Liver (tissue), 9 donors: Measurements from ENCODE around the gene TMEM40. TPM values are rescaled to one million over a fixed set of nuclear protein-coding genes. Genes with fewer than 3 reads are reported as not detected.

Experiments
- DNase-seq: peaks from one replicate; pipeline ENCODE4 v3.0.0-alpha.2; 2017; ENCODE audit warnings: low spot score
- H3K27ac ChIP-seq, 2 donors: one replicate each; pipeline ENCODE4 v1.7.0; 2013; ENCODE audit warnings: inconsistent platforms in 2 of 2, low read length in 2 of 2, control low read depth in 1 of 2, low read depth in 1 of 2, mild to moderate bottlenecking in 1 of 2
- H3K27me3 ChIP-seq, 4 donors: one replicate each; pipeline versions ENCODE4 v1.6.1 to v1.7.0; 2013; ENCODE audit warnings: low read length in 3 of 4, inconsistent platforms in 1 of 4, mild to moderate bottlenecking in 1 of 4, moderate library complexity in 1 of 4; ENCODE audit not compliant: control insufficient read depth in 4 of 4, insufficient read depth in 4 of 4
- H3K36me3 ChIP-seq, 4 donors: one replicate each; pipeline versions ENCODE4 v1.6.1 to v1.7.0; 2013; ENCODE audit warnings: low read length in 3 of 4, mild to moderate bottlenecking in 3 of 4, low read depth in 1 of 4, moderate library complexity in 1 of 4; ENCODE audit not compliant: control insufficient read depth in 4 of 4, insufficient read depth in 3 of 4
- H3K4me1 ChIP-seq, 4 donors: one replicate each; pipeline versions ENCODE4 v1.6.1 to v1.7.0; 2013; ENCODE audit warnings: low read length in 3 of 4, mild to moderate bottlenecking in 3 of 4, moderate library complexity in 1 of 4; ENCODE audit not compliant: control insufficient read depth in 4 of 4, insufficient read depth in 4 of 4
- H3K4me3 ChIP-seq, 3 donors: one replicate each; pipeline versions ENCODE4 v1.6.1 to v1.7.0; 2013; ENCODE audit warnings: low read length in 3 of 3, control low read depth in 1 of 3, low read depth in 1 of 3, mild to moderate bottlenecking in 1 of 3
- H3K9ac ChIP-seq, 2 donors: one replicate each; pipeline ENCODE4 v1.7.0; 2013; ENCODE audit warnings: low read length in 2 of 2, mild to moderate bottlenecking in 2 of 2, moderate library complexity in 2 of 2, control low read depth in 1 of 2, low read depth in 1 of 2
- H3K9me3 ChIP-seq, 4 donors: one replicate each; pipeline versions ENCODE4 v1.6.1 to v1.7.0; 2013; ENCODE audit warnings: low read length in 3 of 4; ENCODE audit not compliant: control insufficient read depth in 4 of 4
- ATF3 ChIP-seq: IDR thresholded peaks from 2 replicates; pipeline ENCODE4 v1.6.1; 2016; ENCODE audit warnings: antibody characterized with exemption
- CTCF ChIP-seq: fragments of 150-350 bp; IDR thresholded peaks from 2 replicates; pipeline ENCODE4 v1.5.1; 2017; ENCODE audit warnings: improper control_type of control experiment, low read depth, low read length; ENCODE audit not compliant: missing input control
- EGR1 ChIP-seq, 2 donors: IDR thresholded peaks; 2 replicates each; pipeline ENCODE4 v1.6.1; 2016 to 2018; ENCODE audit warnings: antibody characterized with exemption in 2 of 2, low read depth in 2 of 2
- FOXA1 ChIP-seq: IDR thresholded peaks from 2 replicates; pipeline ENCODE4 v1.6.1; 2016; ENCODE audit warnings: antibody characterized with exemption
- FOXA2 ChIP-seq: IDR thresholded peaks from 2 replicates; pipeline ENCODE4 v1.6.1; 2016; ENCODE audit warnings: antibody characterized with exemption
- GABPA ChIP-seq, 2 donors: IDR thresholded peaks in 1 of 2; conservative IDR thresholded peaks in 1 of 2; 2 replicates each; pipeline ENCODE4 v1.6.1; 2016; ENCODE audit warnings: antibody characterized with exemption in 2 of 2, mild to moderate bottlenecking in 1 of 2, moderate library complexity in 1 of 2
- HNF4A ChIP-seq, 2 donors: conservative IDR thresholded peaks; 2 replicates each; pipeline ENCODE4 v1.6.1; 2016; ENCODE audit warnings: antibody characterized with exemption in 2 of 2, mild to moderate bottlenecking in 2 of 2
- NR2F2 ChIP-seq: IDR thresholded peaks from 2 replicates; pipeline ENCODE4 v1.6.1; 2016; ENCODE audit warnings: antibody characterized with exemption
- REST ChIP-seq: IDR thresholded peaks from 2 replicates; pipeline ENCODE4 v1.6.1; 2016; ENCODE audit warnings: antibody characterized with exemption, mild to moderate bottlenecking
- SP1 ChIP-seq: IDR thresholded peaks from 2 replicates; pipeline ENCODE4 v1.6.1; 2018; ENCODE audit warnings: antibody characterized with exemption, mild to moderate bottlenecking
- TAF1 ChIP-seq: conservative IDR thresholded peaks from 2 replicates; pipeline ENCODE4 v1.6.1; 2016; ENCODE audit warnings: antibody characterized with exemption, mild to moderate bottlenecking
- YY1 ChIP-seq: IDR thresholded peaks from 2 replicates; pipeline ENCODE4 v1.6.1; 2016; ENCODE audit warnings: antibody characterized with exemption, mild to moderate bottlenecking
- WGBS: extraction: QIAGEN DNeasy Blood & Tissue Kit; methylation state at CpG from one replicate; pipeline ENCODE4 v1.1.7; 2013; 5-methylcytosine and 5-hydroxymethylcytosine counted together
- polyA plus RNA-seq, 2 donors: library from polyadenylated mRNA; stranded (reverse) in 1 of 2; unstranded in 1 of 2; fragments of 200-250 nt in 1 of 2; fragments of >200 nt in 1 of 2; fragmentation: Nextera tagmentation in 1 of 2; extraction: Ambion mirVana in 1 of 2; gene quantifications; one replicate each; pipeline versions ENCODE4 v1.2.1 to v1.2.3, GENCODE V29; 2013 to 2015
- total RNA-seq, 2 donors: library from RNA; depleted of rRNA; stranded (reverse); fragments of >200 nt; gene quantifications; one replicate each; pipeline ENCODE4 v1.2.3, GENCODE V29; 2014
- TF ChIP-seq, protein P1 (sequence below): IDR thresholded peaks from 2 replicates; pipeline ENCODE4 v1.6.1; 2016; ENCODE audit warnings: antibody characterized with exemption
- TF ChIP-seq, protein P2 (sequence below): IDR thresholded peaks from 2 replicates; pipeline ENCODE4 v1.6.1; 2016; ENCODE audit warnings: antibody characterized with exemption
- donor health status: healthy.
- donor health status: healthy.
- donor health status: healthy.
- donor health status: healthy.
- donor health status: healthy.

Gene TMEM40
- total and polyA plus RNA-seq, 4 donors, result 0.57 to 0.79 TPM; not detected in 2

DNA sequence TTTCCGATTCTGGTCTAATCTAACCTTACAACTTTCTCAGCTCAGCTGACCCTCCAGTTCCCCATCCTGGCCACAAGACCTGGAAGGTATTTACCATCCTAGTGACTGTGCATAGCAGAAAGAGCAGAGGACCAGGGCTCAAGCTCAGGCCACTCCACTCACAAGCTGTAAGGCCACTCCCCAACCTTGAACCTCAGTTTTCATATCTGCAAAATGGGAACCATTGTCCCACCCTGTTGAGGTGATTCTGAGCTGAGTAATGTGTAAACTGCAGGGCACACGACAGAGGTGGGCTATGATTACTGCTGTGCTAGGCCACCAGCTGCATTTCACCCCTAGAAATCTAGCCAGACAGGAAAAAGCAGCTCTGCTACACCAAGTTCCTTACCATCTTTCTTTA is 21.7 kb downstream of the TMEM40 start:
- Histone ChIP-seq H3K4me1 (no peaks in the 10 kb centered on the region), H3K4me3 (no peak overlapping the region), H3K27ac (no peak overlapping the region), H3K9ac (no peak overlapping the region), H3K9me3 (no peaks in the 10 kb centered on the region), H3K36me3 (no peaks in the 10 kb centered on the region), H3K27me3 (no peaks in the 10 kb centered on the region)
- no peak for DNase-seq
- WGBS, result 79% methylated on average over 2 of the region's 2 CpGs
- TF ChIP-seq SP1, result no peak

DNA sequence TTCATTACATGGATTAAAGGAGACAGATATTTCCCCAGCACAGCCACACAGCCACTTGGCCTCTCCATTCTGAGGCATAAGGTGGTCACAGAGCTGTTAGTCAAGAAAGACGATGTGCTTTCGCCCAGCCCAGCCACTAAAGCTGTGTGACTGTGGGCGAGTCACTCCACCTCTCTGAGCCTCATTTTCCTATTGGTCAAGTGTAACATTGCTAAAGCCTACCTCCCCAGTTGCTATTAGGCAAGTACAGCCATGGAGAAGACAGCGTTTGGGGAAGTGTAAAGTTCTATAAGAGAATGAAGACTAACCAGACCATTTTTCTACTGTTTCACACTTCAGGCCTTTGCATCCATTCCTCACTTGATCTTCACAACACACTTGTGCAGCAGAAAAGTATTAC is 24.1 kb downstream of the TMEM40 start:
- Histone ChIP-seq H3K4me1 (peaks cover 0 to 1% (median 0%) of the 10 kb centered on the region in 4 donors), H3K27ac (no peak overlapping the region), H3K9me3 (no peaks in the 10 kb centered on the region), H3K27me3 (no peaks in the 10 kb centered on the region), H3K4me3 (no peak overlapping the region), H3K36me3 (no peaks in the 10 kb centered on the region), H3K9ac (no peak overlapping the region)
- TF ChIP-seq ATF3 (no peak), FOXA1 (no peak), HNF4A (conservative IDR thresholded peaks at IDR 0.05) (no peak), CTCF (no peak), EGR1 (IDR thresholded peaks at IDR 0.05; ENCODE audit: low read depth in 2 of 2) (no peak), REST (no peak), YY1 (no peak), FOXA2 (no peak), GABPA (IDR thresholded peaks at IDR 0.05 in 1 of 2, conservative IDR thresholded peaks at IDR 0.05 in 1 of 2) (no peak), SP1 (no peak), TAF1 (no peak), NR2F2 (no peak)
- TF ChIP-seq, protein P1, sequence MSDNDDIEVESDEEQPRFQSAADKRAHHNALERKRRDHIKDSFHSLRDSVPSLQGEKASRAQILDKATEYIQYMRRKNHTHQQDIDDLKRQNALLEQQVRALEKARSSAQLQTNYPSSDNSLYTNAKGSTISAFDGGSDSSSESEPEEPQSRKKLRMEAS, result no peak
- TF ChIP-seq, protein P2, sequence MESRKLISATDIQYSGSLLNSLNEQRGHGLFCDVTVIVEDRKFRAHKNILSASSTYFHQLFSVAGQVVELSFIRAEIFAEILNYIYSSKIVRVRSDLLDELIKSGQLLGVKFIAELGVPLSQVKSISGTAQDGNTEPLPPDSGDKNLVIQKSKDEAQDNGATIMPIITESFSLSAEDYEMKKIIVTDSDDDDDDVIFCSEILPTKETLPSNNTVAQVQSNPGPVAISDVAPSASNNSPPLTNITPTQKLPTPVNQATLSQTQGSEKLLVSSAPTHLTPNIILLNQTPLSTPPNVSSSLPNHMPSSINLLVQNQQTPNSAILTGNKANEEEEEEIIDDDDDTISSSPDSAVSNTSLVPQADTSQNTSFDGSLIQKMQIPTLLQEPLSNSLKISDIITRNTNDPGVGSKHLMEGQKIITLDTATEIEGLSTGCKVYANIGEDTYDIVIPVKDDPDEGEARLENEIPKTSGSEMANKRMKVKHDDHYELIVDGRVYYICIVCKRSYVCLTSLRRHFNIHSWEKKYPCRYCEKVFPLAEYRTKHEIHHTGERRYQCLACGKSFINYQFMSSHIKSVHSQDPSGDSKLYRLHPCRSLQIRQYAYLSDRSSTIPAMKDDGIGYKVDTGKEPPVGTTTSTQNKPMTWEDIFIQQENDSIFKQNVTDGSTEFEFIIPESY, result no peak
- DNase-seq, result no peak
- 91% methylated on average over 4 of the region's 4 CpGs for WGBS
